Ascending aorta (tissue), 2 donors: ENCODE measurements around the gene GLS. TPM values are rescaled to one million over a fixed set of nuclear protein-coding genes. Genes with fewer than 3 reads are reported as not detected.

Experiments used
- DNase-seq, 2 donors: peaks; one replicate each; pipeline ENCODE4 v3.0.0-alpha.2; 2019; ENCODE audit warnings: low spot score in 2 of 2
- H3K27ac ChIP-seq, 2 donors: fragments of 200-600 bp; sonication (generic); one replicate each; pipeline ENCODE4 v1.5.1; 2016 to 2017; ENCODE audit warnings: mild to moderate bottlenecking in 1 of 2
- H3K27me3 ChIP-seq: fragments of 200-600 bp; sonication (generic); one replicate; pipeline ENCODE4 v1.5.1; 2017
- H3K36me3 ChIP-seq, 2 donors: fragments of 200-600 bp; sonication (generic); one replicate each; pipeline ENCODE4 v1.5.1; 2016
- H3K4me1 ChIP-seq, 2 donors: fragments of 200-600 bp; sonication (generic); one replicate each; pipeline ENCODE4 v1.5.1; 2016 to 2017; ENCODE audit warnings: mild to moderate bottlenecking in 1 of 2
- H3K4me3 ChIP-seq, 2 donors: fragments of 200-600 bp; sonication (generic); one replicate each; pipeline ENCODE4 v1.5.1; 2016 to 2017; ENCODE audit warnings: mild to moderate bottlenecking in 1 of 2
- H3K9me3 ChIP-seq, 2 donors: fragments of 200-600 bp; sonication (generic); one replicate each; pipeline ENCODE4 v1.5.1; 2016
- CTCF ChIP-seq, 3 experiments: fragments of 200-600 bp in 2 of 3; fragments of 450-650 bp in 1 of 3; sonication (generic) in 2 of 3; IDR thresholded peaks; one replicate each; pipeline ENCODE4 v1.5.1; 2016 to 2019; ENCODE audit warnings: antibody characterized with exemption in 3 of 3, mild to moderate bottlenecking in 1 of 3, moderate library complexity in 1 of 3
- intact Hi-C: fragments of 100-400 bp; cut with DNase I; formaldehyde crosslinking; loops from one replicate; pipeline ENCODE4 v1.15.1; 2023
- total RNA-seq: library from RNA; depleted of rRNA; stranded (reverse); fragments of >200 nt; gene quantifications from one replicate; pipeline ENCODE4 v1.1.0, GENCODE V29; 2016

Gene GLS
- total RNA-seq, 1 donor from 2014 or later, result 132 TPM

GRCh38 chr2:191010887-191011885 is 130.6 kb downstream of the GLS start:
- DNase-seq, result no peak
- Histone ChIP-seq H3K4me3 (no peak overlapping the region), H3K9me3 (no peaks in the 10 kb centered on the region), H3K36me3 (peaks cover 18 to 27% of the 10 kb centered on the region in 2 donors), H3K27ac (no peak overlapping the region), H3K4me1 (peaks cover 3 to 14% of the 10 kb centered on the region in 2 donors), H3K27me3 (no peaks in the 10 kb centered on the region)
- no peak for TF ChIP-seq CTCF (IDR thresholded peaks at IDR 0.05)
- intact Hi-C loops, result loop anchor here (10.0 kb wide), 2 partner anchors 476 to 696 kb away; partner anchors contain the start of genes HIBCH and NEMP2

GRCh38 chr2:191012346-191012745 is 131.7 kb downstream of the GLS start:
- Histone ChIP-seq H3K27me3 (no peaks in the 10 kb centered on the region), H3K4me1 (peaks cover 3 to 14% of the 10 kb centered on the region in 2 donors), H3K9me3 (no peaks in the 10 kb centered on the region), H3K4me3 (peak overlapping the region; percentile 84 to 93), H3K36me3 (peaks cover 6 to 16% of the 10 kb centered on the region in 2 donors), H3K27ac (no peak overlapping the region)
- intact Hi-C loops, result loop anchor here (10.0 kb wide), 2 partner anchors 478 to 698 kb away; partner anchors contain the start of genes HIBCH and NEMP2
- no peak for DNase-seq
- no peak for TF ChIP-seq CTCF (IDR thresholded peaks at IDR 0.05)

GRCh38 chr2:191012845-191013681 is 132.4 kb downstream of the GLS start:
- TF ChIP-seq CTCF (IDR thresholded peaks at IDR 0.05), result no peak
- H3K9me3 ChIP-seq, result no peaks in the 10 kb centered on the region
- DNase-seq, result no peak
- H3K36me3 ChIP-seq, result peaks cover 0 to 10% of the 10 kb centered on the region in 2 donors
- intact Hi-C loops, result loop anchor here (10.0 kb wide), 2 partner anchors 478 to 698 kb away; partner anchors contain the start of genes HIBCH and NEMP2
- no peaks in the 10 kb centered on the region for H3K27me3 ChIP-seq
- H3K4me1 ChIP-seq, result peaks cover 3 to 14% of the 10 kb centered on the region in 2 donors
- peak overlapping the region; percentile 84 to 93 for H3K4me3 ChIP-seq
- peak overlapping the region; percentile 91 to 93 for H3K27ac ChIP-seq

- H3K4me1 ChIP-seq, result peaks cover 3 to 14% of the 10 kb centered on the region in 2 donors
- peak overlapping the region; percentile 91 to 93 for H3K27ac ChIP-seq
- no peaks in the 10 kb centered on the region for H3K27me3 ChIP-seq
- TF ChIP-seq CTCF (IDR thresholded peaks at IDR 0.05), result peak in 1 of 3 experiments; percentile 19
- H3K4me3 ChIP-seq, result peak overlapping the region; percentile 84 to 93
- no peaks in the 10 kb centered on the region for H3K9me3 ChIP-seq
- DNase-seq, result no peak
- peaks cover 0 to 5% of the 10 kb centered on the region in 2 donors for H3K36me3 ChIP-seq
- intact Hi-C loops, result loop anchor here (10.0 kb wide), 2 partner anchors 479 to 699 kb away; partner anchors contain the start of genes HIBCH and NEMP2
Measured at GRCh38 chr2:191013682-191013931, 133.0 kb downstream of the GLS start.

- H3K4me1 ChIP-seq, result peaks cover 3 to 14% of the 10 kb centered on the region in 2 donors
- intact Hi-C loops, result loop anchor here (10.0 kb wide), 2 partner anchors 479 to 699 kb away; partner anchors contain the start of genes HIBCH and NEMP2
- H3K36me3 ChIP-seq, result peaks cover 0 to 4% of the 10 kb centered on the region in 2 donors
- H3K4me3 ChIP-seq, result peak within 1 kb of the TSS; percentile 84 to 93
- TF ChIP-seq CTCF (IDR thresholded peaks at IDR 0.05), result peak in 2 of 3 experiments; percentile 31 to 32
- no peaks in the 10 kb centered on the region for H3K27me3 ChIP-seq
- DNase-seq, result peak; percentile 74 to 96
- no peaks in the 10 kb centered on the region for H3K9me3 ChIP-seq
- H3K27ac ChIP-seq, result peak within 1 kb of the TSS; percentile 91 to 93
Measured at GRCh38 chr2:191013932-191014652, 133.5 kb downstream of the GLS start, which contains the start of gene STAT1. Gene STAT1, minus strand, starts transcription at chr2:191014171. Its CDS starts 4,168 bp downstream, at chr2:191010003.
